Peyer's patch (tissue), 4 donors: ENCODE measurements around the gene CDH4.

ENCODE experiments used
- POLR2A ChIP-seq, 2 donors: fragments of 450-650 bp; IDR thresholded peaks; one replicate each; pipeline ENCODE4 v1.5.1; 2017; ENCODE audit warnings: antibody characterized with exemption in 2 of 2, mild to moderate bottlenecking in 2 of 2, moderate library complexity in 2 of 2
- TF ChIP-seq, protein P1 (sequence below), 6 experiments: fragments of 450-650 bp in 4 of 6; fragments of 200-600 bp in 2 of 6; sonication (generic) in 1 of 6; IDR thresholded peaks; one replicate each; pipeline ENCODE4 v1.5.1; 2017 to 2019; ENCODE audit warnings: antibody characterized with exemption in 6 of 6, mild to moderate bottlenecking in 3 of 6, moderate library complexity in 1 of 6

DNA sequence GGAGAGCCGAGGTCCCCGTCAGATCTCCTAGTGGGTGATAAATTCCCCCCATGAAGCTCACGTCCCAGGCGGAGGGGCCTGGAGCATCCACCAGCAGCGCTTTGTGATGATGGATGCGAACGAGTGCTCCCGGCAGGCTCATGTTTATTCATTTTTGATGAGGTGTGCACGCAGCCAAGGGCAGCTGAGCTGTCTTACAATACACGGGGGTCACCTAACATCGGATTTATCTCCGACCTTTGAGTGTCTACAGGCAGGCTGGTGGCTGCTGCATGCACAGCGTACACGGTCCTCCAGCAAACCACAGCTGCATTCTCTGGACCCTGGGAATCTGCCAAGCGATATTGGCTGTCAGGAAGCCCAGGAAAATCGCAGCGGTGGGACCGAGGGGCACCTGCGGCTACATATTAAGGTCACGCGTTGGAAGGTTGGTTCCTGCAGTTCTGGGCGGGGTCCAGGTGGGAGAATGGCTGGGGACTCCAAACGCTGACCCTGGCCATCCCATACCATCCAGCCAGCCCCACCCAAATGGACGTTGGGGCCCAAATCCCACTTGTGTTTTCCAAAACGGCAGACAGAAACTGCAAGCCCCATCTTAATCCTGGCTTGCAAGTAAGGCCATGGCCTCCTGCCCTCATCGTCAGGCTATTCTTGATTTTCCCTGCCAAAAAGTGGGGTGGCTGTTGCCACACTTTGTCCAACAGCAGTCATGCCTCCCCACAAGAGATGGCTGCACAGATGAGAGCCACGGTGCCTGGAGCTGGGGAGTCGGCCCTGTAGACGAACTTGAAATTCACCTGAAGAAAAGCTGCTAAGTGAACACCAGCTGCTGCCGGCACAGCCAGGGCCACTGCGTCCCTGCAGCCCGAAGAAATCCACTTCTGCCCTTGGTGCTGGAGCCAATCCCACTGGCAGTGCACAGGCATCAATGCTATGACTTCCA is 413.7 kb downstream of the CDH4 start:
- TF ChIP-seq, protein P1, sequence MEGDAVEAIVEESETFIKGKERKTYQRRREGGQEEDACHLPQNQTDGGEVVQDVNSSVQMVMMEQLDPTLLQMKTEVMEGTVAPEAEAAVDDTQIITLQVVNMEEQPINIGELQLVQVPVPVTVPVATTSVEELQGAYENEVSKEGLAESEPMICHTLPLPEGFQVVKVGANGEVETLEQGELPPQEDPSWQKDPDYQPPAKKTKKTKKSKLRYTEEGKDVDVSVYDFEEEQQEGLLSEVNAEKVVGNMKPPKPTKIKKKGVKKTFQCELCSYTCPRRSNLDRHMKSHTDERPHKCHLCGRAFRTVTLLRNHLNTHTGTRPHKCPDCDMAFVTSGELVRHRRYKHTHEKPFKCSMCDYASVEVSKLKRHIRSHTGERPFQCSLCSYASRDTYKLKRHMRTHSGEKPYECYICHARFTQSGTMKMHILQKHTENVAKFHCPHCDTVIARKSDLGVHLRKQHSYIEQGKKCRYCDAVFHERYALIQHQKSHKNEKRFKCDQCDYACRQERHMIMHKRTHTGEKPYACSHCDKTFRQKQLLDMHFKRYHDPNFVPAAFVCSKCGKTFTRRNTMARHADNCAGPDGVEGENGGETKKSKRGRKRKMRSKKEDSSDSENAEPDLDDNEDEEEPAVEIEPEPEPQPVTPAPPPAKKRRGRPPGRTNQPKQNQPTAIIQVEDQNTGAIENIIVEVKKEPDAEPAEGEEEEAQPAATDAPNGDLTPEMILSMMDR (IDR thresholded peaks at IDR 0.05) = no peak
- no peak for TF ChIP-seq POLR2A (IDR thresholded peaks at IDR 0.05)
